NCI-H2029 treated with DMSO at 0.1 percent for 48 hours (cell line): Measurements from ENCODE around the gene AXL.

Experiments
- DNase-seq: peaks from one replicate; lab custom pipeline; 2025; lab: John Stamatoyannopoulos, UW

Gene AXL

DNA sequence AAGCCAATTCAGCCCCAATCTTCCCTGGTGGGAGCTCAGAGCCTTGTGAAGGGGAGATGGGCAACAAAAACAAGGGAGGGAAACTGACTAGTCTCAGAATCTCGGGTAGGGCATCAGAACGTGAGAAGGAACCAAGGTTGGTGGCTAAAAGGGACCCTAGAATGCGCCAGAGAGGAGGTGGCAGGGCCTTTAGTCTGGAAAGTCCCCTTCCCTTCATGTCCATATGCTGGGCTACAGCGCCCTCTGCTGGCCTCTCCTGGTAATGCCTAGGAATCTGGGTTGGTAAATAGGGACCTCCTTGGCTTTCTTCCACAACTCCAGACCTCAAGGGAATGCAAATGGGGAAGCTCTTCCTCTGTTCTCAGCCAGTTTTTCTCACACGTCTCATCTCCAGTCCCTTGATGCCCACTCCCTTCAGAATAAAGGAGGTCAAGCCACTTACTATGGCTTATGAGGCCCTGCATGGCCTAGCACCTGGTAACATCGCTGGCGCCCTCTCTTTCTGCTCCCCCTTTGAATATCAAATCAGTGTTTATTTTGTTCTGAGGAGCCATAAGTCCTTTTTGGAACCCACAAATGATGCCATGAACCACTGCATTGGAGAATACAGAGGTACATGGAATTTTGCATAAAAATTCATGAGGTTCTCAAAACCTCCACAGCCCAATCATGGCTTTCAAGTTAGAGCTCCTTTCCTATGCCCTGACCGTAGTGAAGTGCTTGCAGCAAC lies 89.6 kb downstream of the AXL start:
- DNase-seq, result peak; percentile 83

DNA sequence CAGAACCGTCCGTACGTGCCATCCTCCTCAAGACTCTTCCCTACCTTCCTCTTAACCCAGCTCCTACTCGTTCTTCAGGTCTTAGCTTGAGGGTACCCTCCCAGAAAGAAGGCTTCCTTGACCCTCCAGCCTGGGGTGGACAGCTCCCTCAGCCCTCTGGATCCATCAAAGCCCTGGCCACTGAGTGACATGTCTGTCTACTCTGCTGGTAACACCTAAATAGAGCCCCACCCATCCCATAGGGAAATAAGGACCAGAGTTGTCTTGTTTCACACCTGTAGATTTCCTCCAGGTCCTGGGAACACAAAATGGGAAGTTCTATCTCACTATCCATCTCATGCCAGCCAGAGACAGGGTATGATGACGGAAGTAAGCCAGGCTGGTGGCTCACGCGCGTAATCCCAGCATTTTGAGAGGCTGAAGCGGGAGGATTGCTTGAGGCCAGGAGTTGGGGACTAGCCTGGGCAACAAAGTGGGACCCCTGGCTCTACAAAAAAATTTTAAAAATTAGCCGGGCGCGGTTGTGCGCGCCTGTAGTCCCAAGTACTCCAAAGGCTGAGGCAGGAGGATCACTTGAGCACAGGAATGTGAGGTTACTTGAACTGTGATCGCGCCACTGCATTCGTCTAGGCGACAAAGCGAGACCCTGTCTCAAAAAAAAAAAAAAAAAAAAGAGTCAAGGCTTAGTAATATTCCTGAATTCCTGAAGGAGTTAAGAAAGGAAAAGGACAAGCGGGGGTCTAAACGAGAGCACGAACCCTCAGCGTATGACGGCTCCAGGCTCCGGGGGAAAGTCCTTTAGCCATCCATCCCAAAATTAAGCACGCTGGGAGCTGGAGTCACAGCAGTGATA lies 90.4 kb downstream of the AXL start:
- no peak for DNase-seq

- peak; percentile 57 for DNase-seq
Observed at GRCh38 chr19:41310033-41310831, 91.2 kb downstream of the AXL start, which contains the start of gene CCDC97. Gene CCDC97 (plus strand): TSS chr19:41310172. CDS start chr19:41310311, 139 bp downstream.

- DNase-seq, result no peak
Observed at GRCh38 chr19:41311072-41311471, 92.0 kb downstream of the AXL start.
